Adipocyte (in vitro differentiated cells): ENCODE data around the gene MROH7.

ENCODE experiments used
- DNase-seq: peaks from one replicate; pipeline ENCODE4 v3.0.0-alpha.2; 2015; ENCODE audit warnings: low read depth
- H3K27me3 ChIP-seq: replicated peaks from 2 replicates; pipeline ENCODE4 v1.7.0; 2013; ENCODE audit warnings: mild to moderate bottlenecking, low read length, moderate library complexity; ENCODE audit not compliant: control insufficient read depth, insufficient read depth
- H3K36me3 ChIP-seq: 2 replicates; pipeline ENCODE4 v1.7.0; 2013; ENCODE audit warnings: low read length, mild to moderate bottlenecking, moderate library complexity; ENCODE audit not compliant: control insufficient read depth, insufficient read depth, severe bottlenecking
- H3K4me1 ChIP-seq: 2 replicates; pipeline ENCODE4 v1.7.0; 2013; ENCODE audit warnings: mild to moderate bottlenecking, low read length, moderate library complexity; ENCODE audit not compliant: control insufficient read depth, insufficient read depth
- H3K4me3 ChIP-seq: 2 replicates; pipeline ENCODE4 v1.7.0; 2013; ENCODE audit warnings: mild to moderate bottlenecking, low read length, moderate library complexity
- H3K9ac ChIP-seq: 2 replicates; pipeline ENCODE4 v1.7.0; 2013; ENCODE audit warnings: mild to moderate bottlenecking, low read length, moderate library complexity
- H3K9me3 ChIP-seq: 2 replicates; pipeline ENCODE4 v1.7.0; 2013; ENCODE audit warnings: mild to moderate bottlenecking, low read length, moderate library complexity; ENCODE audit not compliant: control insufficient read depth

MROH7 gene

GRCh38 chr1:54640863-54641836 is at the start of gene MROH7:
MROH7 (plus strand) TSS chr1:54641786; CDS start chr1:54652927, 11,141 bp downstream.
- Histone ChIP-seq H3K27me3 (peaks cover 19% of the 10 kb centered on the region), H3K36me3 (no peaks in the 10 kb centered on the region), H3K9me3 (peaks cover 24% of the 10 kb centered on the region), H3K4me3 (no peak within 1 kb of the TSS), H3K4me1 (peaks cover 7% of the 10 kb centered on the region), H3K9ac (no peak within 1 kb of the TSS)
- no peak for DNase-seq

- H3K4me3 ChIP-seq, result no peak overlapping the region
Observed at GRCh38 chr1:54593571-54594160, 47.9 kb upstream of the MROH7 start.

GRCh38 chr1:54594463-54594862 is 47.1 kb upstream of the MROH7 start:
- no peak for DNase-seq

More at GRCh38 chr1:54593571-54594160, 47.9 kb upstream of the MROH7 start:
- Histone ChIP-seq H3K9me3 (no peaks in the 10 kb centered on the region), H3K9ac (no peak overlapping the region), H3K27me3 (no peaks in the 10 kb centered on the region), H3K36me3 (no peaks in the 10 kb centered on the region), H3K4me1 (no peaks in the 10 kb centered on the region)
- no peak for DNase-seq

GRCh38 chr1:54595956-54596498 is 45.6 kb upstream of the MROH7 start:
- no peak for DNase-seq
- Histone ChIP-seq H3K27me3 (no peaks in the 10 kb centered on the region), H3K36me3 (no peaks in the 10 kb centered on the region), H3K4me1 (no peaks in the 10 kb centered on the region), H3K9me3 (no peaks in the 10 kb centered on the region), H3K4me3 (no peak overlapping the region), H3K9ac (no peak overlapping the region)

More at GRCh38 chr1:54594463-54594862, 47.1 kb upstream of the MROH7 start:
- no peaks in the 10 kb centered on the region for H3K27me3 ChIP-seq
- H3K4me3 ChIP-seq, result no peak overlapping the region
- H3K4me1 ChIP-seq, result no peaks in the 10 kb centered on the region
- no peaks in the 10 kb centered on the region for H3K36me3 ChIP-seq
- no peak overlapping the region for H3K9ac ChIP-seq
- no peaks in the 10 kb centered on the region for H3K9me3 ChIP-seq

DNA sequence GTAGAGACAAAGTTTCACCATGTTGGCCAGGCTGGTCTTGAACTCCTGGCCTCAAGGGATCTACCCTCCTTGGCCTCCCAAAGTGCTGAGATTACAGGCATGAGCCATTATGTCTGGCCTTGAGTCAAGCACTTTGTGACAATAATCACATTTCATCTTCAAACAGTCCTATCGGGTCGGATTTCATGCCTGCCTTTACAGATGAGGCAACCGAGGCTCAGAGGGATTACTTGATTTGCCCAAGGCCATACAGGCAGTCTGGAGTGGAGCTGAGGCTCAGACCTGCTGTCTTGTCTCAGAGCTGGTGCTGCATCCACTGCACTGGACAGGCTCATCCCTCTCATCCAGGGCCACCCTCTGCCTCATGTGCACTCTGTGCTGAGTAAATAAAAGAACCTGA is 44.8 kb upstream of the MROH7 start:
- Histone ChIP-seq H3K9me3 (no peaks in the 10 kb centered on the region), H3K36me3 (no peaks in the 10 kb centered on the region), H3K4me3 (no peak overlapping the region)

DNA sequence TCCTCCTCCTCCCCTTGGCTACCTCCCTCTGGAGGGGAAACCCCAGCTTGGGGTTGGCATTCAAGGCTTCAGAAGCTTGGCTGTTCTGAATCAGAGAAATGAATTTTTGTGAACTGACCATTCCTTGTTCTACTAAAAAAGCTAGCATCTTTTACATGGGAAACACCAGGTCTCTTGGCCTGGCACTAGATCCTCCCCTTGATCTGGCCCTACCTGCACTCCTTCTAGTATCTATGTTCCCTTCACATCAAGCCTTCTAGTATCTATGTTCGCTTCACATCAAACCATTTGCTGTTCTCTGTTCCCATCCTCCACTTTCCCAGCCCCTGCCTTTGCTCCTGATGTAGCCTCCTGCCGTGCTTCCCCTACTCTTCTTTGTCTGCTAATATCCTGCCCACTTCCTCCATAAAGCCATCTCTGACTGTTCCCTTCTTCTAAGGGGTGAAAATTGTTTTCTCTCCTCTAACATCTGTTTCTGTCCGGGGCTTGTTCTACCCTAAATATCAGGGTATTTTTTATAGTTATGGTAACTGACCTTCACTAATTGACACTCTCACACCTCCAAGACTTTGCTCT is 44.0 kb upstream of the MROH7 start:
- no peak overlapping the region for H3K9ac ChIP-seq
- H3K4me1 ChIP-seq, result no peaks in the 10 kb centered on the region
- H3K27me3 ChIP-seq, result no peaks in the 10 kb centered on the region
- H3K9me3 ChIP-seq, result no peaks in the 10 kb centered on the region
- no peak overlapping the region for H3K4me3 ChIP-seq
- H3K36me3 ChIP-seq, result no peaks in the 10 kb centered on the region
- no peak for DNase-seq

More for the DNA sequence above, 44.8 kb upstream of the MROH7 start:
- H3K4me1 ChIP-seq, result no peaks in the 10 kb centered on the region
- no peaks in the 10 kb centered on the region for H3K27me3 ChIP-seq
- no peak overlapping the region for H3K9ac ChIP-seq
- DNase-seq, result peak; percentile 54

- Histone ChIP-seq H3K27me3 (no peaks in the 10 kb centered on the region), H3K9me3 (no peaks in the 10 kb centered on the region), H3K4me3 (no peak overlapping the region), H3K4me1 (no peaks in the 10 kb centered on the region), H3K36me3 (no peaks in the 10 kb centered on the region), H3K9ac (no peak overlapping the region)
- DNase-seq, result no peak
Observed at GRCh38 chr1:54599211-54599823, 42.3 kb upstream of the MROH7 start.

DNA sequence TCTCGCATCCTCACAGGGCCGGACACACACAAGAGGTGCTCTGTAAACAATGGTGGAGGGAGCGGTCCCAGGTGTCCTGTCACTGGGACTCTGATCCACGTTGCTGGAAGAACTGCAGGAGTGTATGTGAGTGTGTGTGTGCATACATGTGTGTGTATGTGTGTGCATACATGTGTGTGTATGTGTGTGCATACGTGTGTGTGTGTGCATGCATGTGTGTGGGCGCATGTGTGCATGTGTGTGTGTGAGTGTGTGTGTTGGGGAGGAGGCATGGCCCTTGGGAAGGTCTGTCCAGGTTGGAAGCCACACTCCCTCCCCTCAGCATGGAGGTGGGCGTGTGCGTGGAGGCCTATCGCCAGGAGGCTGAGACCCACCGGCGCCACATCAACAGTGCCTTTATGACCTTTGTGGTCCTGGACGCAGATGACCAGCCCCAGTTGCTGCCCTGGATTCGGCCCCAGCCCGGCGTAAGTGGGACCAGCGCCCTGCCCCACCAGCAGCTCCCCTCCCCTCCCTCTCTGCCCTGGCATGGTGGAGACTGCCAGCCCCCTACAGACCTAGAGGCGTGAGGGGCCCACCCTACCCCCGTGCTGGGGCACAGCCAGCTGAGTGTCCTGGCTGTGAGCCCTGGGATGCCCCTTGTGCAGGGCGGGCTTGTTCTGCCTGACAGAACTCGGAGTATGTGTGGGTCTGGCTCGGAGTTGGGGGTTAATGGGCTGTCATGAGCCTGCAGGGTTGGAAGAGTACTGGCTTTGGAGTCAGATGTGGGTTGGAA is 40.5 kb upstream of the MROH7 start:
- Histone ChIP-seq H3K9me3 (no peaks in the 10 kb centered on the region), H3K4me1 (no peaks in the 10 kb centered on the region), H3K36me3 (no peaks in the 10 kb centered on the region), H3K4me3 (no peak overlapping the region), H3K27me3 (no peaks in the 10 kb centered on the region), H3K9ac (no peak overlapping the region)
- DNase-seq, result no peak

DNA sequence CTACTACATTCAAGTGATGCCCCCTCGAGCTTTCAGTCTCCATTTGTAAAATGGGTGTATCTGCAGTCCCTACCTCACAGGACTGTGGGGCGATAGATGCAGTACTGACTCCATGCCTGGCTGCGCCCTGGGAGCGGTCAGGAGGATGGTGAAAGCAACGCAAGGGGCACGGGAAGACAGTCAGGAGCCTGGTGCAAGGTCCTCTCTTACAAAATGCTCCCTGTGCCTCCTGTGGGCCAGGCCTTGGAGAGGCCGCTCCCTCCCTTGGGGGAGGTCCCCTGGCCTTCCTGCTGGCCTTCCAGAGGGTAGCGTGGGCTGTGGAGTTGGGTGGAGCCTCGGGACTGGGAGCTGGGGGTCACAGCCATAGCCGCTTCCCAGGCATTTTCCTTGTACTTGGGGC is 39.9 kb upstream of the MROH7 start:
- Histone ChIP-seq H3K27me3 (no peaks in the 10 kb centered on the region), H3K4me1 (no peaks in the 10 kb centered on the region), H3K4me3 (no peak overlapping the region), H3K9me3 (no peaks in the 10 kb centered on the region), H3K36me3 (no peaks in the 10 kb centered on the region), H3K9ac (no peak overlapping the region)
- DNase-seq, result no peak

- Histone ChIP-seq H3K27me3 (no peaks in the 10 kb centered on the region), H3K9ac (no peak overlapping the region), H3K9me3 (no peaks in the 10 kb centered on the region), H3K36me3 (no peaks in the 10 kb centered on the region), H3K4me3 (no peak overlapping the region), H3K4me1 (no peaks in the 10 kb centered on the region)
- no peak for DNase-seq
Observed at GRCh38 chr1:54602554-54602953, 39.0 kb upstream of the MROH7 start.
